HepG2 (cell line): ENCODE measurements around the gene MC5R. TPM values are rescaled to one million over a fixed set of nuclear protein-coding genes. Genes with fewer than 3 reads are reported as not detected.
A peak's percentile ranks its signal among the peaks of the same experiment; 100 is the strongest.

Source experiments
- ATAC-seq: fragments of 200-7000 bp; cut with Tn5 transposase; 3 replicates; pipeline ENCODE4 v1.9.1; 2020; ENCODE audit warnings: mild to moderate bottlenecking, moderate library complexity
- BruUV-seq: library from RNA; stranded (reverse); fragments of 400-500 nt; replicated peaks from 2 replicates; lab custom pipeline; 2021; lab: Mats Ljungman, UMichigan
- CTCF ChIA-PET: fragments of 300-600 bp; formaldehyde crosslinking; extraction: SDS; loops from one replicate; lab custom pipeline; 2021; ENCODE audit warnings: low total read pairs, inconsistent platforms, low intra/inter-chr PET ratio; lab: Yijun Ruan, JAX
- POLR2A ChIA-PET: fragments of 350-600 bp; sonication (Branson Sonifier 250); formaldehyde crosslinking; loops from one replicate; lab custom pipeline; 2020; ENCODE audit warnings: antibody characterized with exemption, inconsistent platforms; lab: Yijun Ruan, JAX
- DNase-seq: peaks from one replicate; pipeline ENCODE4 v3.0.0-alpha.2; 2015; ENCODE audit warnings: low spot score
- FAIRE-seq: peaks from 3 replicates; lab custom pipeline; 2011; peaks lifted over from hg19 to GRCh38; lab: Jason Lieb, UNC
- H2AFZ ChIP-seq: one replicate; pipeline ENCODE4 v1.6.1; 2011; ENCODE audit warnings: low read length, inconsistent platforms
- H3K27ac ChIP-seq: fragments of 300-600 bp; 3 replicates; pipeline ENCODE4 v1.8.0; 2011; ENCODE audit warnings: mixed run types, mild to moderate bottlenecking, mixed read lengths, low read length, inconsistent platforms; ENCODE audit not compliant: insufficient read depth; ENCODE audit errors: extremely low read length
- H3K27me3 ChIP-seq, 2 experiments: fragments of 200-600 bp in 1 of 2; 2 replicates in 1 of 2; 3 replicates in 1 of 2; pipeline versions ENCODE4 v1.6.0 to v1.8.0; 2011; ENCODE audit warnings: low read length in 2 of 2, mild to moderate bottlenecking in 2 of 2, moderate library complexity in 2 of 2, inconsistent platforms in 1 of 2; ENCODE audit not compliant: insufficient read depth in 2 of 2, control insufficient read depth in 1 of 2
- H3K36me3 ChIP-seq, 2 experiments: fragments of 200-600 bp in 1 of 2; replicated peaks in 1 of 2; 2 replicates in 1 of 2; 3 replicates in 1 of 2; pipeline versions ENCODE4 v1.5.1 to v1.8.0; 2011; ENCODE audit warnings: low read length in 2 of 2, inconsistent platforms in 1 of 2; ENCODE audit not compliant: insufficient read depth in 2 of 2, control insufficient read depth in 1 of 2
- H3K4me1 ChIP-seq: 2 replicates; pipeline ENCODE4 v1.5.1; 2012; ENCODE audit warnings: low read length, inconsistent platforms; ENCODE audit not compliant: insufficient read depth
- H3K4me2 ChIP-seq: 2 replicates; pipeline ENCODE4 v1.6.0; 2011; ENCODE audit warnings: low read depth, low read length, inconsistent platforms
- H3K4me3 ChIP-seq, 3 experiments: fragments of 200-600 bp in 1 of 3; sonication (generic), shearing (Covaris generic) in 1 of 3; replicated peaks in 1 of 3; 2 replicates each; pipeline ENCODE4 v1.5.1; 2011 to 2016; ENCODE audit warnings: low read length in 3 of 3, inconsistent platforms in 2 of 3, low read depth in 2 of 3, mild to moderate bottlenecking in 2 of 3, control low read depth in 1 of 3, mixed read lengths in 1 of 3; ENCODE audit not compliant: insufficient read depth in 1 of 3
- H3K79me2 ChIP-seq: one replicate; pipeline ENCODE4 v1.6.1; 2011; ENCODE audit warnings: low read length, inconsistent platforms; ENCODE audit not compliant: insufficient read depth
- H3K9ac ChIP-seq: 2 replicates; pipeline ENCODE4 v1.6.0; 2011; ENCODE audit warnings: mild to moderate bottlenecking, low read depth, low read length, inconsistent platforms; ENCODE audit not compliant: insufficient read depth
- H3K9me3 ChIP-seq: 2 replicates; pipeline ENCODE4 v1.5.1; 2012; ENCODE audit warnings: mild to moderate bottlenecking, low read length
- H4K20me1 ChIP-seq: 2 replicates; pipeline ENCODE4 v1.6.0; 2011; ENCODE audit warnings: inconsistent platforms, mild to moderate bottlenecking, low read length, moderate library complexity; ENCODE audit not compliant: insufficient read depth
- ARID3A ChIP-seq: IDR thresholded peaks from 2 replicates; pipeline ENCODE4 v1.6.1; 2012; ENCODE audit warnings: low read depth, low read length, improper control_type of control experiment
- CTCF ChIP-seq: sonication (generic); formaldehyde crosslinking; IDR thresholded peaks from 2 replicates; pipeline ENCODE4 v1.5.0; 2020; ENCODE audit warnings: mild to moderate bottlenecking, missing genetic modification reagents, moderate library complexity
- DNMT3B ChIP-seq: conservative IDR thresholded peaks from 2 replicates; pipeline ENCODE4 v1.6.1; 2016; ENCODE audit warnings: missing biosample characterization, control low read depth
- FOSL2 ChIP-seq: sonication (generic); formaldehyde crosslinking; IDR thresholded peaks from 2 replicates; pipeline ENCODE4 v1.4.0; 2020; ENCODE audit warnings: missing genetic modification reagents
- SMC3 ChIP-seq: IDR thresholded peaks from 2 replicates; pipeline ENCODE4 v1.6.1; 2011; ENCODE audit warnings: low read length, improper control_type of control experiment
- ZBTB25 ChIP-seq: IDR thresholded peaks from 2 replicates; pipeline ENCODE4 v1.6.1; 2018; ENCODE audit warnings: missing genetic modification reagents
- ZNF292 ChIP-seq: sonication (generic); formaldehyde crosslinking; IDR thresholded peaks from 2 replicates; pipeline ENCODE4 v1.8.1; 2022; ENCODE audit warnings: mild to moderate bottlenecking, low read depth, missing genetic modification reagents, borderline replicate concordance
- WGBS: methylation state at CpG from one replicate; pipeline ENCODE4 v1.1.6; 2017; ENCODE audit warnings: low lambda C conversion rate; 5-methylcytosine and 5-hydroxymethylcytosine counted together
- in situ Hi-C: cut with HindIII; loops from 2 replicates; pipeline ENCODE4 v1.10.0; 2017; ENCODE audit warnings: low pct_unique_long_range_greater_than_20kb; ENCODE audit not compliant: extremely low pct_ligation_motif_present
- intact Hi-C: fragments of 100-400 bp; cut with micrococcal nuclease; formaldehyde crosslinking; loops from one replicate; pipeline ENCODE4 v1.10.0; 2022; ENCODE audit not compliant: unreplicated experiment
- polyA plus RNA-seq, 8 experiments: library from polyadenylated mRNA; depleted of rRNA in 3 of 8; stranded (reverse) in 7 of 8; unstranded in 1 of 8; fragments of >200 nt; fragmentation: Illumina TruSeq in 4 of 8; extraction: Trizol in 4 of 8; gene quantifications; 2 replicates each; pipeline versions ENCODE4 v1.2.1 to v1.2.3, GENCODE V29; 2011 to 2016; ENCODE audit warnings: low read depth in 4 of 8, missing spikeins in 1 of 8, mixed read lengths in 1 of 8; ENCODE audit not compliant: insufficient read depth in 1 of 8
- total RNA-seq, 5 experiments: library from RNA; depleted of rRNA; stranded (reverse); fragments of >200 nt; fragmentation: Illumina TruSeq; extraction: Trizol; gene quantifications; 2 replicates each; pipeline ENCODE4 v1.2.3, GENCODE V29; 2016; ENCODE audit warnings: low read depth in 1 of 5

Gene MC5R
- total and polyA plus RNA-seq, 2 of the 13 experiments (the other 11 are each of a cell fraction or from before 2014, with no cell fraction given) = not detected

DNA sequence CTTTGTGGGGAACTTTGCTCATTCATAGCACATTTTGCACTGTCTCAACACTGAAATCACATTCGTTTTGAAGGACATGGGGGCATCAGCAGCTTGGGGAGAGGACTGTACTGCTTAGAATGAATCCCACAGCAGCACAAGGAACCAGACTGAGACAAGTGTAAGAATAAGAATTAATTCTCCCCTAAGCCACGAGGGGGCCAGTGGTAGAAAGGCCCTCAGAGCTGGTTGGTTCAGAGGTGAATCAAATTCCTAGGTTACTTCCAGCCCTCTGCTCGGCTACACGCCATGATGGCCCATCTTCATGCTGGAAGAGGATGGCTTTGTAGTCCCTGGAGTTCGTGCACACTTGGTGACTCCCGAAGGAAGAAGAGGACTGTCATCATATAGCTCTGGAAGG, 12.0 kb upstream of the MC5R start:
- H2AFZ ChIP-seq = no peak overlapping the region
- FAIRE-seq (no peak), DNase-seq (peak; percentile 10), ATAC-seq (peak; percentile 90)
- H3K4me2 ChIP-seq = no peak overlapping the region
- in situ Hi-C loops = loop anchor here (5.0 kb wide), 1 partner anchor 275 kb away; no protein-coding TSS in a partner anchor
- WGBS = 4% methylated on average over 6 of the region's 6 CpGs
- ChIA-PET CTCF (interaction anchor here (2.9 kb wide), 1 partner anchor 274 kb away, joined by 23 read pairs; no protein-coding TSS in a partner anchor), POLR2A (no interaction called here)
- no peaks in the 10 kb centered on the region for H3K36me3 ChIP-seq
- H3K4me3 ChIP-seq = no peak overlapping the region
- intact Hi-C loops = no loop called here
- no peaks in the 10 kb centered on the region for H3K79me2 ChIP-seq
- H3K27ac ChIP-seq = no peak overlapping the region
- no peaks in the 10 kb centered on the region for H3K9me3 ChIP-seq
- H3K27me3 ChIP-seq = peaks cover 0 to 4% of the 10 kb centered on the region in 2 experiments; a peak in 1 of 5 replicates
- BruUV-seq = no TSS peak
- H3K9ac ChIP-seq = no peak overlapping the region
- TF ChIP-seq CTCF (peak; percentile 16; the same call in 1 of the 2 replicates), ZBTB25 (no peak), SMC3 (0 out of 2 replicates have a peak, but pooled peaks have one; percentile 11)
- no peaks in the 10 kb centered on the region for H4K20me1 ChIP-seq
- H3K4me1 ChIP-seq = no peaks in the 10 kb centered on the region; the same call in 1 of the 2 replicates

- Histone ChIP-seq H3K79me2 (no peaks in the 10 kb centered on the region), H3K9me3 (no peaks in the 10 kb centered on the region), H3K4me3 (no peak overlapping the region), H3K27ac (no peak overlapping the region), H3K36me3 (no peaks in the 10 kb centered on the region), H3K9ac (no peak overlapping the region), H3K4me2 (no peak overlapping the region), H4K20me1 (no peaks in the 10 kb centered on the region), H3K27me3 (peaks cover 0 to 14% of the 10 kb centered on the region in 2 experiments; a peak in 1 of 5 replicates), H2AFZ (no peak overlapping the region), H3K4me1 (no peaks in the 10 kb centered on the region; the same call in 1 of the 2 replicates)
- CTCF ChIA-PET = interaction anchor here (2.9 kb wide), 1 partner anchor 273 kb away, joined by 23 read pairs; no protein-coding TSS in a partner anchor
- intact Hi-C loops (loop anchor here (1.0 kb wide), 1 partner anchor 273 kb away; no protein-coding TSS in a partner anchor), in situ Hi-C loops (loop anchor here (5.0 kb wide), 1 partner anchor 274 kb away; no protein-coding TSS in a partner anchor)
- POLR2A ChIA-PET = no interaction called here
- ATAC-seq = peak; percentile 92
- no TSS peak for BruUV-seq
- WGBS = 1% methylated on average over 4 of the region's 4 CpGs
- peak; percentile 54 for DNase-seq
- peak; percentile 90 for FAIRE-seq
- peak; percentile 59 for TF ChIP-seq SMC3
- TF ChIP-seq CTCF = peak; percentile 80
- TF ChIP-seq FOSL2 (CRISPR knock-in tag) = peak; percentile 85
- 0 out of 2 replicates have a peak, but pooled peaks have one; percentile 11 for TF ChIP-seq ARID3A
- TF ChIP-seq ZNF292 (CRISPR knock-in tag) = no peak
- TF ChIP-seq DNMT3B = no peak
Observed at GRCh38 chr18:13813271-13813849, 10.6 kb upstream of the MC5R start.
